OCI-LY1 (cell line): ENCODE measurements around the gene TREML4.

Source experiments
- H2AFZ ChIP-seq: fragments of 200-600 bp; sonication (generic), shearing (Covaris generic); 2 replicates; pipeline ENCODE4 v1.6.0; 2014; ENCODE audit warnings: antibody characterized with exemption, mild to moderate bottlenecking, low read length
- H3F3A ChIP-seq: fragments of 200-600 bp; sonication (generic), shearing (Covaris generic); 2 replicates; pipeline ENCODE4 v1.6.0; 2014; ENCODE audit warnings: mild to moderate bottlenecking, antibody characterized with exemption, low read length, moderate library complexity; ENCODE audit not compliant: insufficient read depth
- H3K27ac ChIP-seq: fragments of 200-600 bp; sonication (generic); 2 replicates; pipeline ENCODE4 v1.5.1; 2014; ENCODE audit warnings: low read length, mixed run types, mild to moderate bottlenecking, low read depth; ENCODE audit not compliant: poor library complexity, severe bottlenecking
- H3K27me3 ChIP-seq: fragments of 200-600 bp; sonication (generic); 2 replicates; pipeline ENCODE4 v1.6.0; 2014; ENCODE audit warnings: antibody characterized with exemption, mild to moderate bottlenecking, low read length, moderate library complexity; ENCODE audit not compliant: insufficient read depth
- H3K36me3 ChIP-seq: fragments of 200-600 bp; sonication (generic); 2 replicates; pipeline ENCODE4 v1.6.1; 2014; ENCODE audit warnings: mild to moderate bottlenecking, antibody characterized with exemption, low read length, moderate library complexity, mixed read lengths; ENCODE audit not compliant: insufficient read depth
- H3K4me1 ChIP-seq: fragments of 200-600 bp; sonication (generic); 2 replicates; pipeline ENCODE4 v1.5.1; 2014; ENCODE audit warnings: mild to moderate bottlenecking, low read length, moderate library complexity; ENCODE audit not compliant: insufficient read depth, severe bottlenecking
- H3K4me2 ChIP-seq: fragments of 200-600 bp; sonication (generic), shearing (Covaris generic); 2 replicates; pipeline ENCODE4 v1.6.1; 2014; ENCODE audit warnings: low read length
- H3K4me3 ChIP-seq: fragments of 200-600 bp; sonication (generic); 2 replicates; pipeline ENCODE4 v1.5.1; 2014; ENCODE audit warnings: low read length, low read depth, mild to moderate bottlenecking, mixed read lengths; ENCODE audit not compliant: poor library complexity, severe bottlenecking
- H3K79me2 ChIP-seq: fragments of 200-600 bp; shearing (Covaris generic); 2 replicates; pipeline ENCODE4 v1.6.1; 2016; ENCODE audit warnings: mixed run types, low read length, mixed read lengths; ENCODE audit not compliant: insufficient read depth
- H3K9ac ChIP-seq: fragments of 200-600 bp; sonication (generic), shearing (Covaris generic); 2 replicates; pipeline ENCODE4 v1.6.1; 2014; ENCODE audit warnings: mild to moderate bottlenecking, low read length, mixed read lengths
- H3K9me2 ChIP-seq: fragments of 200-600 bp; sonication (generic), shearing (Covaris generic); 2 replicates; pipeline ENCODE4 v1.6.1; 2014; ENCODE audit warnings: low read depth, mild to moderate bottlenecking, low read length, mixed read lengths
- H3K9me3 ChIP-seq: fragments of 200-600 bp; shearing (Covaris generic); 2 replicates; pipeline ENCODE4 v1.6.1; 2014; ENCODE audit warnings: low read length, mixed read lengths
- H4K20me1 ChIP-seq: fragments of 200-600 bp; sonication (generic), shearing (Covaris generic); 2 replicates; pipeline ENCODE4 v1.6.0; 2016; ENCODE audit warnings: mild to moderate bottlenecking, low read length; ENCODE audit not compliant: insufficient read depth
- CTCF ChIP-seq: fragments of 200-600 bp; sonication (generic), shearing (Covaris generic); IDR thresholded peaks from 2 replicates; pipeline ENCODE4 v1.5.1; 2017; ENCODE audit warnings: mild to moderate bottlenecking, antibody characterized with exemption, low read length, moderate library complexity, mixed read lengths
- EZH2 ChIP-seq: fragments of 200-600 bp; sonication (generic), shearing (Covaris generic); IDR thresholded peaks from 2 replicates; pipeline ENCODE4 v1.8.0; 2017; ENCODE audit warnings: borderline replicate concordance, mixed run types, mild to moderate bottlenecking, antibody characterized with exemption, low read length, moderate library complexity, mixed read lengths

The TREML4 gene

GRCh38 chr6:41229721-41230120, 1.6 kb downstream of the TREML4 start:
- no peaks in the 10 kb centered on the region for H3F3A ChIP-seq
- no peaks in the 10 kb centered on the region for H3K9me3 ChIP-seq
- TF ChIP-seq EZH2 (no peak), CTCF (no peak)
- no peaks in the 10 kb centered on the region for H3K79me2 ChIP-seq
- H4K20me1 ChIP-seq: no peaks in the 10 kb centered on the region
- H3K9ac ChIP-seq: no peak overlapping the region
- no peaks in the 10 kb centered on the region for H3K4me1 ChIP-seq
- no peak overlapping the region for H2AFZ ChIP-seq
- no peak overlapping the region for H3K4me3 ChIP-seq
- no peak overlapping the region for H3K4me2 ChIP-seq
- H3K9me2 ChIP-seq: no peaks in the 10 kb centered on the region
- no peaks in the 10 kb centered on the region; the same call in 1 of the 2 replicates for H3K27me3 ChIP-seq
- no peak overlapping the region for H3K27ac ChIP-seq
- H3K36me3 ChIP-seq: no peaks in the 10 kb centered on the region

- no peaks in the 10 kb centered on the region for H3K79me2 ChIP-seq
- H3K9ac ChIP-seq: no peak overlapping the region
- H3K27ac ChIP-seq: no peak overlapping the region
- H3K9me3 ChIP-seq: no peaks in the 10 kb centered on the region
- no peak overlapping the region for H2AFZ ChIP-seq
- no peaks in the 10 kb centered on the region for H4K20me1 ChIP-seq
- H3K4me1 ChIP-seq: no peaks in the 10 kb centered on the region
- no peaks in the 10 kb centered on the region for H3K9me2 ChIP-seq
- H3K4me2 ChIP-seq: no peak overlapping the region
- no peaks in the 10 kb centered on the region for H3F3A ChIP-seq
- no peaks in the 10 kb centered on the region; the same call in 1 of the 2 replicates for H3K27me3 ChIP-seq
- H3K36me3 ChIP-seq: no peaks in the 10 kb centered on the region
- TF ChIP-seq CTCF (no peak), EZH2 (no peak)
- no peak overlapping the region for H3K4me3 ChIP-seq
Measured at GRCh38 chr6:41231246-41231645, 3.1 kb downstream of the TREML4 start.

GRCh38 chr6:41232667-41233066, 4.5 kb downstream of the TREML4 start:
- H3K9ac ChIP-seq: no peak overlapping the region
- no peak overlapping the region for H2AFZ ChIP-seq
- H3K4me3 ChIP-seq: no peak overlapping the region
- H4K20me1 ChIP-seq: no peaks in the 10 kb centered on the region
- no peak overlapping the region for H3K4me2 ChIP-seq
- H3K4me1 ChIP-seq: no peaks in the 10 kb centered on the region
- H3K36me3 ChIP-seq: no peaks in the 10 kb centered on the region
- no peaks in the 10 kb centered on the region; the same call in 1 of the 2 replicates for H3K27me3 ChIP-seq
- H3K9me2 ChIP-seq: no peaks in the 10 kb centered on the region
- H3K9me3 ChIP-seq: no peaks in the 10 kb centered on the region
- H3K27ac ChIP-seq: no peak overlapping the region
- TF ChIP-seq CTCF (no peak), EZH2 (no peak)
- no peaks in the 10 kb centered on the region for H3K79me2 ChIP-seq
- H3F3A ChIP-seq: no peaks in the 10 kb centered on the region
